NCI-H510A treated with DMSO at 0.1 percent for 48 hours (cell line): ENCODE results near the gene CYLD.
A peak's percentile ranks its signal among the peaks of the same experiment; 100 is the strongest.

Source experiments
- DNase-seq: peaks from one replicate; lab custom pipeline; 2025; lab: John Stamatoyannopoulos, UW

CYLD gene

GRCh38 chr16:50741781-50742575, at the start of gene CYLD:
CYLD (plus strand) TSS chr16:50742086; CDS start chr16:50749699, 7,613 bp downstream.
- peak; percentile 99 for DNase-seq

GRCh38 chr16:50692644-50692998, 49.3 kb upstream of the CYLD start:
- DNase-seq: no peak

DNA sequence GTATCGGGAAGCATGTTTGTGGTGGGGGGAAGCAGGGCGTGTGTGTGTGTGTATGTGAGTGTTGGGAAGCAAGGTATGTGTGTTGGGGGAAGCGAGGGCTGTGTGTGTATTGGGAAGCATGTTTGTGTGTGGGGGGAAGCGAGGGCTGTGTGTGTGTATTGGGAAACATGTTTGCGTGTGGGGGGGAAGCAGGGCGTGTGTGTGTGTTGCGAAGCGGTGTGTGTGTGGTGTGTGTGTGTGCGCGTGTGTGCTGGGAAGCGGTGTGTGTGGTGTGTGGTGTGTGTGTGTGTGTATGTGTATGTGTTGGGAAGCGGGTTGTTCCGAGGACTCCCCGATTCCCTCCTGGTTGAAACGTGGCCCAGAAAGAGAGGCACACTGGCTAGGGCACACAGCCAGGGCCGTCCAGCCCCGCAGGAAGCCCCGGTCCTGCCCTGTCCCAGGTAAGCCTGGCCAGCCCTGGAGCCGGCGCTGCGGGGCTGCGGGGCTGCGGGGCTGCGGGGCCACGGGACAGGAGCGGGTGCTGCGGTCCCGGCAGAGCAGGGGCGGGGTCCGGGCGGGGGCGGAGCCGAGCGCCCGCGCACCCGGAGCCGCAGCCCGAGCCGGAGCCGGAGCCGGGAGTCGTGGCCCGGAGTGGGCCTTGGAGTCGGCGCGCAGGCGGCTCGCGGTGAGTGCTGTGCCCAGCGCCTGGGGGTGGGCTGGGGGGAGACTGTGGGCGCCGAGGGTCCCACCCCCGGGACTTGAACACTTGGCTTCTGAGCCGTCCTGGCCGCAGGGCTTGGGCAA, 48.7 kb upstream of the CYLD start, which contains the start of gene NOD2:
Gene NOD2 (plus strand): TSS at position 608 of the 783 bp plus-strand sequence. CDS start 5,890 bp downstream, outside the sequence.
- no peak for DNase-seq

GRCh38 chr16:50694206-50694605, 47.7 kb upstream of the CYLD start:
- DNase-seq: no peak

DNA sequence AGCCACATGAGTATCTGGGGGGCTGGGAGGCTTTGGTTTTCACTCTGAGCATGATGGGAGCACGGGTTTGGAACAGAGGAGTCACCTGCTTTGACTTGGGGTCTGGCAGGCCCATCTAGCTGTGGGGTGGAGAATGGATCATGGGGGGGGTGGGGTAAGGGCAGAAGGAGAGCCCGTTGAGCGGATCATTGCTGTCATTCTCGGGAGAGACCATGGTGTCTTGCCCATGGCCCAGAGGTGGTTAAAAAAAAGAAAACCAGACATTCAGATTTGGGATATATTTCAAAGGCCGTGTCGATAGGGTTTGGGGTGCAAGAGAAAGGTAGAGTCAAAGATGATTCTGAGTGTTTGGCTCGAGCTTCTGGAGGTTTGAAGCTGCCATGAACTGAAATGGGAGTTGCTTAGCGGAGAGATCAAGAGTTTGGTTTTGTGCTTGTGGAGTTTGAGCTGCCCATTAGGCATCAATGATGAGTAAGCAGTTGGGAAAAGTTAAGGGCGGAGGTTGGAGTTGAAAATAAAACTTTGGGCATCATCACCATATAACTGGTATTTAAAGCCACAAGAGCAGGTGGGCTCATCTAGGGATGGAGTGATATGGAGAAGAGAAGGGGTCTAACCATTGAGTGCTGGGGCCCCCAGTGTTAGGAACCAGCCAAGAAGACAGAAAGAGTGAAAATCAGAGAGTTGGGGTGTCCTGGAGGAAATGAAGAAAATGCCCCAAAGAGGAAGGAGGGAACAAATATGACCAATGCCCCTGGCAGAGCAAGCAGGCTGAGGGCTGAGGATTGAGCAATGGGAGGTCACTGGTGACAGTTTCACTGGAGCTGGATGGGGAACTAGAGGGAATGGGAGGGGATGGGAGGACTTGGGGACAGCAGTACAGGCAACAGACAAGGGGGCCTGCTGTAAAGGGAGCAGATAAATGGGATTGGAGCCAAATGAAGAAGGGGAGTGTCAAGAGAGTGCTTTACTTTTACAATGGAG, 46.6 kb upstream of the CYLD start:
- DNase-seq: no peak

- DNase-seq: no peak
Observed at GRCh38 chr16:50696126-50696525, 45.8 kb upstream of the CYLD start.

GRCh38 chr16:50696575-50697420, 45.1 kb upstream of the CYLD start:
- no peak for DNase-seq

DNA sequence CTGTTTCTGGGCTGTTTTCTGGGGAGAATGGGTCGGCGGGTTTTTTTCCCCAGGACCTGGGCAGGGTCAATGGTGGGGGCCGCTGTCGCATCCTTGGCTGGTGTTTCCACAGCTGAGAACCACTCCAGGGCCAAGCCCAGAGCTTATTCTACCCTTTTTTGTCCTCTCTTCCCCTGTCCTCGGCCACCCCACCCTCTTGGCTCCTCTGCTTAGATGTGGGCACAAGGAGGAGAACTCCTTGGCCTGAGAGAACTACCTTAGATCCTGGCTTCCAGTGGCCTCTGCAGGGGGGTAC, 44.5 kb upstream of the CYLD start:
- DNase-seq: no peak

DNA sequence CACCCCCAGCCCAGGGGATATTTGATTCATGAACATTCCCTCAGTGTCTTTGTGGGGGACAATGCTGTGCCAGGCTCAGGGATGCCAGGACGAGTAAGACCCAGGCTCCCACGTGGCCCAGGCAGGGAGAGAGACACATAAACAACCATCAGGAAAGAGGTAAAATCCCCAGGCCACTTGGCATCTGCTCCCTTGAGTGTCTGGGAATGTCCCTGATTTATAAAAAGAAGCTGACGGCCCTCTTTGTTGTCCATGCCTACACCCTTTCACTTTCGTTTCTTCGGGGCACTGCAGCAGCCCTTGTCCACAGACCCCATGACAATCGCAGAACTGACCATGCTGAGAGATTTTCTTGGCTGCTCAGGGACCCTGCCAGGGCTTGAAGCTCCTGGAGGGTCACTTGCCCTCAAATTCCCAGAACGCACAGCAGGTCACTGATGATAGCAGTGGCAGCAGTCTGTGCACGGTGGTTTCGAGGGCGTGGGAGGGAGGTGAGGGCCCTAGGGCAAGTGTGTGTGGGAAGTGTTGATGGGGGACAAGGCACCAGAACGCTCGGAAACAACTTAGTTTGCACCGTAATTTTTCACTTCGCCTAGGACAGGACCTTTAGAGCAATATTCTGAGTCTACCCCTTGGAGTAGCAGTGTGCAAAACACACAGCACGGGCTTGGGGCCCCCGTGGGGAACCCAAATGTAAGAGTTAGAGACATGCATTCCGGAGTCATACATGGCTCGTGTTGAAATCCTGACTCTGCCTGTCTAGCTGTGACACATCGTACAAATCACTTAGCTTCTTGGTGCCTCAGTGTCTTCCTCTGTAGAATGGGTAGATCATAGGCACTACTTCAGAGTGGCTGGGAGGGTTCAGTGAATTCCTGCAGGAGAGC, 43.8 kb upstream of the CYLD start:
- no peak for DNase-seq

- DNase-seq: no peak
Observed at GRCh38 chr16:50699326-50700159, 42.3 kb upstream of the CYLD start.

- no peak for DNase-seq
Observed at GRCh38 chr16:50702725-50703124, 39.2 kb upstream of the CYLD start.

GRCh38 chr16:50704245-50704644, 37.6 kb upstream of the CYLD start:
- DNase-seq: no peak

DNA sequence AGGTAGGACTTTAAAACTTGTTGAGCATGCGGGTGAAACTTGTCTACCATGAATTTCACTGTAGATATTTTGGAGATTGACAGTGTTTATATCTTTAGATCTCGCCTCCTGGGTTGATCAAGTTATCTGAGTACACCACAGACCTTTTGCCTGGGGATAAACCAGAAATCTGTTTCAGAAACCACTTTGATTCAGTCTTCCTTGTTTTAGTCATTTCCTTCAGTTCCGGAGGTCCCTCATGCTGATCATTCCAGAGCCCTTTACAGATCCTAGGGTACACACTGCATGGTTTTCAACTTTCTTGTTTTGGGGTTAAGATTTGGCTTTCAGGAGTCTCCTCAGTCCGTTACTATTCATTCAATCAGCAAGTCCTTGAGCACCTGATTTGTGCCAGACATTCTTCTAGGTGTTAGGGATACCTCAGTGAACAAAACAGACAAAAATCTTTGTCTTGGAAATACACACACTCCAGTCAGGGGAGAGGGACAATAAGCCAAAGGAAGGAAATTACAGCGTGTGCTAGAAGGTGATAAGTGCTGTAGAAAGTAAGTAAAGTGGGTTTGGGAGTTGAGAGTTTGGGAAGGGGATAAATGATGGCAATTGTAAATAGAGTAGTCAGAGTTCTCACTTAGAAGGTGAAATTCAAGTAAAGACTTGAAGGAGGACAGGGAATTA, 36.3 kb upstream of the CYLD start:
- DNase-seq: no peak

- no peak for DNase-seq
Observed at GRCh38 chr16:50706250-50706649, 35.6 kb upstream of the CYLD start.

DNA sequence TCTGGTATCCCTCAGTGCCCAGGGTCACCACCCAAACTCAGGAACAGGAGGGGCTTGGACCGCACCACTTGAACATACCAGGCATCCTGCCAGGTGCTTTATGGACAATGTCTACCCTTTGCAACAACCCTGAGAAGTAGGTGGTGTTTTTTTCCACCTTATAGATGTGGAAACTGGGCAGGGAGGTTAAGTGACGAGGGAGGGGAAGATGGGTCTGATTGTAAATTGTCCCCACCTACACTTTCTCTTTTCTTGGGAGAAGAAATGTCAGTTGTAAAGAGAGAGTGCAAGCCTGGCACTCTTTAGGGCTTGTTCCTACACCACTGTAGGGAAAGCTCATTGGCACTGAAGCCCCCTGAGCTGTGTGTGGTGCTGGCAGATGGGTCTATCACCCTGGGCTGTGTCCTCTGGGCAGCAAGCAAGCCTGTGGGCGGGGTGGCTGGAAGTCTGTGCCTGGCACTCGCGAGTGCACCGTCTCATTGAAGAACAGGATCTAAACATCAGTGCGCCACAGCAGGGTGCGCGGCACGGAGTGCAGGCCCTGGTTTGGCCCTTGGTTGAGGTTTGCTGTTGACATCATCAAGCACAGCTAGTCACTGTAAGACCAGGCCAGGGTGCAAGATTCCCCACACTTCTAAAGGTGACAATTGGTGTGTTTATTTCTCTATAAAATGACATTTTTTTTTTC, 33.4 kb upstream of the CYLD start:
- no peak for DNase-seq

- no peak for DNase-seq
Observed at GRCh38 chr16:50709061-50709684, 32.7 kb upstream of the CYLD start.

DNA sequence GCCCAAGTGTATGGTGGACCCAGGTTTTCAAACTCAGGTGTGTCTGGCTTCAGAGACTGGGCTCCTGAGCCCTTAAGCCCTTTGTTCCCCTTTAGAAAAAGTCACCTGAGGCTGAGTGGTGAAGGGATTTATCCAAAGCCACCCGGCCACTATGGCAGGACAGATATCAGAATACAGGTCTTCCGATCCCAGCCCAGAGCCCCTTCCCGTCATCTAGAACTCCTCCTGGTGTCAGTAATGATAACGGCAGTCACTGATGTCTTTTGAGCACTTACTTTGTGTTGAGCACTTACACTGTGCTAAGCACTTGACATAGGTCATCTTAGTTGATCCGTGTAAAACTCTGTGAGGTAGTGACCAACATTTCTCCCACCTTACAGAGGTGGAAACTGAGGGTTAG, 31.9 kb upstream of the CYLD start:
- no peak for DNase-seq

GRCh38 chr16:50711040-50711439, 30.8 kb upstream of the CYLD start:
- DNase-seq: no peak
